GM12878 (cell line): ENCODE results near the gene TEC. TPM values are rescaled to one million over a fixed set of nuclear protein-coding genes. Genes with fewer than 3 reads are reported as not detected.

Experiments
- BHLHE40 ChIP-seq, 2 experiments: fragments of 450-650 bp in 1 of 2; IDR thresholded peaks; 2 replicates each; pipeline ENCODE4 v1.6.1; 2011 to 2017; ENCODE audit warnings: low read depth in 2 of 2, borderline replicate concordance in 1 of 2, improper control_type of control experiment in 1 of 2, low read length in 1 of 2, mild to moderate bottlenecking in 1 of 2
- CEBPB ChIP-seq, 2 experiments: fragments of 150-350 bp in 1 of 2; IDR thresholded peaks; 2 replicates each; pipeline ENCODE4 v1.6.1; 2012 to 2014; ENCODE audit warnings: low read depth in 2 of 2, low read length in 2 of 2, borderline replicate concordance in 1 of 2, inconsistent platforms in 1 of 2
- CREM ChIP-seq: IDR thresholded peaks from 2 replicates; pipeline ENCODE4 v1.6.1; 2014; ENCODE audit warnings: antibody characterized with exemption, low read depth
- EP300 ChIP-seq, 2 experiments: fragments of 150-350 bp in 1 of 2; IDR thresholded peaks; 2 replicates each; pipeline ENCODE4 v1.6.1; 2011 to 2012; ENCODE audit warnings: low read depth in 2 of 2, low read length in 2 of 2, borderline replicate concordance in 1 of 2, improper control_type of control experiment in 1 of 2, inconsistent platforms in 1 of 2; ENCODE audit not compliant: control insufficient read depth in 1 of 2
- ETV6 ChIP-seq, 2 experiments: fragments of 450-650 bp in 1 of 2; IDR thresholded peaks in 1 of 2; conservative IDR thresholded peaks in 1 of 2; 2 replicates each; pipeline ENCODE4 v1.6.1; 2014; ENCODE audit warnings: antibody characterized with exemption in 1 of 2, borderline replicate concordance in 1 of 2, low read depth in 1 of 2, mild to moderate bottlenecking in 1 of 2, moderate library complexity in 1 of 2
- FOXM1 ChIP-seq: IDR thresholded peaks from 2 replicates; pipeline ENCODE4 v1.6.1; 2012; ENCODE audit warnings: low read depth, mild to moderate bottlenecking, inconsistent platforms, low read length, moderate library complexity
- IKZF2 ChIP-seq, 2 experiments: fragments of 450-650 bp; IDR thresholded peaks; 2 replicates each; pipeline ENCODE4 v1.6.1; 2017; ENCODE audit warnings: mild to moderate bottlenecking in 2 of 2, moderate library complexity in 2 of 2
- IRF4 ChIP-seq: IDR thresholded peaks from 2 replicates; pipeline ENCODE4 v1.6.1; 2011; ENCODE audit warnings: low read depth, low read length
- MTA3 ChIP-seq: IDR thresholded peaks from 2 replicates; pipeline ENCODE4 v1.6.1; 2012; ENCODE audit warnings: low read length, inconsistent platforms, borderline replicate concordance
- PAX8 ChIP-seq: fragments of 450-650 bp; IDR thresholded peaks from 2 replicates; pipeline ENCODE4 v1.6.1; 2017; ENCODE audit warnings: mild to moderate bottlenecking, moderate library complexity
- POLR2AphosphoS5 ChIP-seq: IDR thresholded peaks from 2 replicates; pipeline ENCODE4 v1.6.1; 2011; ENCODE audit warnings: mild to moderate bottlenecking, low read length, inconsistent platforms
- SMARCA5 ChIP-seq: fragments of 450-650 bp; IDR thresholded peaks from 2 replicates; pipeline ENCODE4 v1.6.1; 2017; ENCODE audit warnings: mild to moderate bottlenecking
- SPI1 ChIP-seq: IDR thresholded peaks from 2 replicates; pipeline ENCODE4 v1.6.1; 2011; ENCODE audit warnings: low read depth, mild to moderate bottlenecking, low read length, moderate library complexity, borderline replicate concordance; ENCODE audit not compliant: insufficient read depth
- TAF1 ChIP-seq: IDR thresholded peaks from 2 replicates; pipeline ENCODE4 v1.6.1; 2011; ENCODE audit warnings: mild to moderate bottlenecking, low read depth, low read length, borderline replicate concordance
- YY1 ChIP-seq: IDR thresholded peaks from 2 replicates; pipeline ENCODE4 v1.6.1; 2011; ENCODE audit warnings: low read depth, mild to moderate bottlenecking, low read length
- ZBED1 ChIP-seq: IDR thresholded peaks from 2 replicates; pipeline ENCODE4 v1.6.1; 2016; ENCODE audit warnings: borderline replicate concordance
- ZNF687 ChIP-seq: fragments of 450-650 bp; IDR thresholded peaks from 2 replicates; pipeline ENCODE4 v1.6.1; 2017; ENCODE audit warnings: mild to moderate bottlenecking, moderate library complexity
- polyA plus RNA-seq, 11 experiments: library from polyadenylated mRNA; depleted of rRNA in 4 of 11; unstranded in 6 of 11; stranded (reverse) in 5 of 11; fragments of >200 nt; fragmentation: Nextera tagmentation in 4 of 11; fragmentation: Illumina TruSeq in 1 of 11; extraction: Ambion mirVana in 4 of 11; extraction: Trizol in 1 of 11; gene quantifications; 1 replicate in 1 of 11; 2 replicates in 10 of 11; pipeline versions ENCODE4 v1.2.1 to v1.2.3, GENCODE V29; 2011 to 2016; ENCODE audit warnings: inconsistent platforms in 2 of 11, missing spikeins in 2 of 11, low read depth in 1 of 11
- total RNA-seq, 4 experiments: library from RNA; depleted of rRNA in 3 of 4; stranded (reverse); fragments of >200 nt in 3 of 4; fragmentation: Illumina TruSeq in 1 of 4; extraction: Trizol in 1 of 4; gene quantifications; 2 replicates each; pipeline versions ENCODE4 v1.2.1 to v1.2.3, GENCODE V29; 2013 to 2021
- TF ChIP-seq, protein P1 (sequence below): fragments of 450-650 bp; IDR thresholded peaks from 2 replicates; pipeline ENCODE4 v1.6.1; 2017; ENCODE audit warnings: mild to moderate bottlenecking, low read depth, inconsistent platforms; ENCODE audit not compliant: poor library complexity, severe bottlenecking

The TEC gene
- total and polyA plus RNA-seq, 10 of the 15 experiments (the other 5 are each of a cell fraction or from before 2014, with no cell fraction given) = 7.4 to 27.2 (median 17.1) TPM

DNA sequence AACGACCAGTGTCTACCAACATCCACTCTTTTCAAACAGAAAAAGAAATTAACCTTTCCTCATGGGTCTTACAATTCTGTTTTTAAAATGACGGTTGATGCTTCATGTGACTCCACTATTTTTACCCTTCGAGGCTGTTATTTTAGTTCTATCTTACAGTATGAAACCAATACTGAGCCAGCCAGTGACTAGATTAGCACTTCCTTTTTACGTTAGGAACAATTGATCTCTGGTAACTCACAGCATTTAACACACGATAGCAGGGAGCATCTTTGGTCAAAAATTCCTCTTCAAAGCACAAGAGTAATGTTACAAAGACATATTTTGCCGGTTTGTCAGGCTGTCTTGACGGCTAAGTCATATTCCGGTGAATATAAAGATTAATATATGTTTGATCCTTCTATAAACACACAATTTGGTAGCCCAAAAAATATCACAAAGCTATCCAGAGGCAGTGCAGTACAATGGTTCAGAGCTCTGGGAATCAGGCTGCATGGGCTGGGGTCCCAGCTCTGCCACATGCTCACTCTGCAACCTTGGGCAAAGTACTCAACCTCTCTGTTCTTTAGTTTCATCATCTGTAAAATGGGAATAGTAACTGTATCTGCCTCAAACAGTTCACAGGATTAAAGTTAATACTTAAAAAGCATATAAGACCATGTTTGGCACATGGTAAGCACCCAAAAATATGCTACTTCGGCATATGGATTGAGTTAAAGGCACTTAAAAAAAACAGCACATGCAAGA is 72.7 kb downstream of the TEC start (continued):
- 0 out of 4 replicates have a peak, but pooled peaks of 1 of the 2 experiments have one; percentile 74 for TF ChIP-seq CEBPB (IDR thresholded peaks at IDR 0.05; ENCODE audit: borderline replicate concordance in 1 of 2, low read depth in 2 of 2, low read length in 2 of 2)
- peak in 1 of 2 experiments; percentile 74; a peak in 1 of 4 replicates for TF ChIP-seq ETV6 (conservative IDR thresholded peaks at IDR 0.05 in 1 of 2, IDR thresholded peaks at IDR 0.05 in 1 of 2; ENCODE audit: borderline replicate concordance in 1 of 2, low read depth in 1 of 2)
- TF ChIP-seq TAF1 = 0 out of 2 replicates have a peak, but pooled peaks have one; percentile 62
- no peak; the same call in 1 of the 2 replicates for TF ChIP-seq PAX8
- TF ChIP-seq SPI1 = peak; percentile 94
- TF ChIP-seq IRF4 = peak; percentile 82; the same call in 1 of the 2 replicates
- TF ChIP-seq MTA3 = peak; percentile 78; the same call in 1 of the 2 replicates
- peak in 1 of 2 experiments; percentile 73; a peak in 2 of 4 replicates for TF ChIP-seq IKZF2 (IDR thresholded peaks at IDR 0.05)
- TF ChIP-seq CREM = peak; percentile 91
- peak; percentile 94 for TF ChIP-seq FOXM1
- TF ChIP-seq POLR2AphosphoS5 = peak; percentile 57; the same call in 1 of the 2 replicates
- TF ChIP-seq, protein P1, sequence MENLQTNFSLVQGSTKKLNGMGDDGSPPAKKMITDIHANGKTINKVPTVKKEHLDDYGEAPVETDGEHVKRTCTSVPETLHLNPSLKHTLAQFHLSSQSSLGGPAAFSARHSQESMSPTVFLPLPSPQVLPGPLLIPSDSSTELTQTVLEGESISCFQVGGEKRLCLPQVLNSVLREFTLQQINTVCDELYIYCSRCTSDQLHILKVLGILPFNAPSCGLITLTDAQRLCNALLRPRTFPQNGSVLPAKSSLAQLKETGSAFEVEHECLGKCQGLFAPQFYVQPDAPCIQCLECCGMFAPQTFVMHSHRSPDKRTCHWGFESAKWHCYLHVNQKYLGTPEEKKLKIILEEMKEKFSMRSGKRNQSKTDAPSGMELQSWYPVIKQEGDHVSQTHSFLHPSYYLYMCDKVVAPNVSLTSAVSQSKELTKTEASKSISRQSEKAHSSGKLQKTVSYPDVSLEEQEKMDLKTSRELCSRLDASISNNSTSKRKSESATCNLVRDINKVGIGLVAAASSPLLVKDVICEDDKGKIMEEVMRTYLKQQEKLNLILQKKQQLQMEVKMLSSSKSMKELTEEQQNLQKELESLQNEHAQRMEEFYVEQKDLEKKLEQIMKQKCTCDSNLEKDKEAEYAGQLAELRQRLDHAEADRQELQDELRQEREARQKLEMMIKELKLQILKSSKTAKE = peak; percentile 89
- TF ChIP-seq BHLHE40 (IDR thresholded peaks at IDR 0.05; ENCODE audit: borderline replicate concordance in 1 of 2, low read depth in 2 of 2, low read length in 1 of 2) = peak; percentile 85 to 90
- peak; percentile 87 for TF ChIP-seq ZBED1
- peak; percentile 91 to 98 for TF ChIP-seq EP300 (IDR thresholded peaks at IDR 0.05; ENCODE audit: borderline replicate concordance in 1 of 2, control insufficient read depth in 1 of 2, low read depth in 2 of 2, low read length in 2 of 2)
- peak; percentile 42; the same call in 1 of the 2 replicates for TF ChIP-seq YY1
- peak; percentile 82; the same call in 1 of the 2 replicates for TF ChIP-seq SMARCA5
- peak; percentile 85 for TF ChIP-seq ZNF687
